ENCODE results near the gene DLK2.
"Not testable (repeated sequence)": the region's sequence is repeated elsewhere in the genome, so short reads cannot be mapped to it uniquely, and the experiment has no call there.

DLK2 gene

GRCh38 chr6:43500921-43501320, 45.6 kb upstream of the DLK2 start:
- Histone ChIP-seq H3K9me2 (ENCODE audit: low read depth, low read length) (no peaks in the 10 kb centered on the region), H3K79me2 (ENCODE audit: insufficient read depth, low read length) (no peaks in the 10 kb centered on the region), H3F3A (ENCODE audit: insufficient read depth, low read length) (no peaks in the 10 kb centered on the region), H3K4me2 (ENCODE audit: low read length) (no peak overlapping the region), H3K27me3 (ENCODE audit: insufficient read depth, low read length) (no peaks in the 10 kb centered on the region), H3K27ac (ENCODE audit: low read depth, low read length, poor library complexity, severe bottlenecking) (no peak overlapping the region), H4K20me1 (ENCODE audit: insufficient read depth, low read length) (no peaks in the 10 kb centered on the region), H3K9ac (ENCODE audit: low read length) (no peak overlapping the region), H3K4me3 (ENCODE audit: low read depth, low read length, poor library complexity, severe bottlenecking) (no peak overlapping the region), H2AFZ (ENCODE audit: low read length) (no peak overlapping the region), H3K36me3 (ENCODE audit: insufficient read depth, low read length) (peaks cover 43% of the 10 kb centered on the region; the same call in 1 of the 2 replicates), H3K9me3 (ENCODE audit: low read length) (no peaks in the 10 kb centered on the region), H3K4me1 (ENCODE audit: insufficient read depth, low read length, severe bottlenecking) (no peaks in the 10 kb centered on the region)
- TF ChIP-seq, protein P1, sequence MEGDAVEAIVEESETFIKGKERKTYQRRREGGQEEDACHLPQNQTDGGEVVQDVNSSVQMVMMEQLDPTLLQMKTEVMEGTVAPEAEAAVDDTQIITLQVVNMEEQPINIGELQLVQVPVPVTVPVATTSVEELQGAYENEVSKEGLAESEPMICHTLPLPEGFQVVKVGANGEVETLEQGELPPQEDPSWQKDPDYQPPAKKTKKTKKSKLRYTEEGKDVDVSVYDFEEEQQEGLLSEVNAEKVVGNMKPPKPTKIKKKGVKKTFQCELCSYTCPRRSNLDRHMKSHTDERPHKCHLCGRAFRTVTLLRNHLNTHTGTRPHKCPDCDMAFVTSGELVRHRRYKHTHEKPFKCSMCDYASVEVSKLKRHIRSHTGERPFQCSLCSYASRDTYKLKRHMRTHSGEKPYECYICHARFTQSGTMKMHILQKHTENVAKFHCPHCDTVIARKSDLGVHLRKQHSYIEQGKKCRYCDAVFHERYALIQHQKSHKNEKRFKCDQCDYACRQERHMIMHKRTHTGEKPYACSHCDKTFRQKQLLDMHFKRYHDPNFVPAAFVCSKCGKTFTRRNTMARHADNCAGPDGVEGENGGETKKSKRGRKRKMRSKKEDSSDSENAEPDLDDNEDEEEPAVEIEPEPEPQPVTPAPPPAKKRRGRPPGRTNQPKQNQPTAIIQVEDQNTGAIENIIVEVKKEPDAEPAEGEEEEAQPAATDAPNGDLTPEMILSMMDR (IDR thresholded peaks at IDR 0.05; ENCODE audit: low read length) = no peak
- no peak for TF ChIP-seq EZH2 (IDR thresholded peaks at IDR 0.05; ENCODE audit: borderline replicate concordance, low read length)

- Histone ChIP-seq H3K4me2 (ENCODE audit: low read length) (no peak overlapping the region), H3K4me3 (ENCODE audit: low read depth, low read length, poor library complexity, severe bottlenecking) (no peak overlapping the region), H4K20me1 (ENCODE audit: insufficient read depth, low read length) (no peaks in the 10 kb centered on the region), H3K27ac (ENCODE audit: low read depth, low read length, poor library complexity, severe bottlenecking) (no peak overlapping the region), H3K4me1 (ENCODE audit: insufficient read depth, low read length, severe bottlenecking) (no peaks in the 10 kb centered on the region), H3K9ac (ENCODE audit: low read length) (no peak overlapping the region), H3K9me3 (ENCODE audit: low read length) (no peaks in the 10 kb centered on the region), H3K27me3 (ENCODE audit: insufficient read depth, low read length) (no peaks in the 10 kb centered on the region), H3K36me3 (ENCODE audit: insufficient read depth, low read length) (peaks cover 32% of the 10 kb centered on the region; the same call in 1 of the 2 replicates), H3F3A (ENCODE audit: insufficient read depth, low read length) (no peaks in the 10 kb centered on the region), H3K9me2 (ENCODE audit: low read depth, low read length) (no peaks in the 10 kb centered on the region), H2AFZ (ENCODE audit: low read length) (no peak overlapping the region), H3K79me2 (ENCODE audit: insufficient read depth, low read length) (no peaks in the 10 kb centered on the region)
- TF ChIP-seq, protein P1 (IDR thresholded peaks at IDR 0.05; ENCODE audit: low read length) = no peak
- TF ChIP-seq EZH2 (IDR thresholded peaks at IDR 0.05; ENCODE audit: borderline replicate concordance, low read length) = no peak
Observed at GRCh38 chr6:43499028-43499815, 43.9 kb upstream of the DLK2 start.

GRCh38 chr6:43498291-43498690, 42.9 kb upstream of the DLK2 start:
- H3K4me3 ChIP-seq (ENCODE audit: low read depth, low read length, poor library complexity, severe bottlenecking); H3F3A ChIP-seq (ENCODE audit: insufficient read depth, low read length); H4K20me1 ChIP-seq (ENCODE audit: insufficient read depth, low read length); H3K9me2 ChIP-seq (ENCODE audit: low read depth, low read length); H3K27me3 ChIP-seq (ENCODE audit: insufficient read depth, low read length); H3K4me1 ChIP-seq (ENCODE audit: insufficient read depth, low read length, severe bottlenecking); H3K9ac ChIP-seq (ENCODE audit: low read length); H2AFZ ChIP-seq (ENCODE audit: low read length); H3K9me3 ChIP-seq (ENCODE audit: low read length); H3K27ac ChIP-seq (ENCODE audit: low read depth, low read length, poor library complexity, severe bottlenecking); H3K79me2 ChIP-seq (ENCODE audit: insufficient read depth, low read length); H3K4me2 ChIP-seq (ENCODE audit: low read length): not testable (repeated sequence)
- peaks cover 28% of the 10 kb centered on the region; the same call in 1 of the 2 replicates for H3K36me3 ChIP-seq (ENCODE audit: insufficient read depth, low read length)

- Histone ChIP-seq H3K9me2 (ENCODE audit: low read depth, low read length) (no peaks in the 10 kb centered on the region), H3K9me3 (ENCODE audit: low read length) (no peaks in the 10 kb centered on the region), H3K27me3 (ENCODE audit: insufficient read depth, low read length) (no peaks in the 10 kb centered on the region), H3K9ac (ENCODE audit: low read length) (no peak overlapping the region), H3K27ac (ENCODE audit: low read depth, low read length, poor library complexity, severe bottlenecking) (no peak overlapping the region), H2AFZ (ENCODE audit: low read length) (no peak overlapping the region), H3K4me1 (ENCODE audit: insufficient read depth, low read length, severe bottlenecking) (peaks cover 5% of the 10 kb centered on the region), H3F3A (ENCODE audit: insufficient read depth, low read length) (no peaks in the 10 kb centered on the region), H3K4me3 (ENCODE audit: low read depth, low read length, poor library complexity, severe bottlenecking) (no peak overlapping the region), H4K20me1 (ENCODE audit: insufficient read depth, low read length) (no peaks in the 10 kb centered on the region), H3K79me2 (ENCODE audit: insufficient read depth, low read length) (no peaks in the 10 kb centered on the region), H3K36me3 (ENCODE audit: insufficient read depth, low read length) (peaks cover 24% of the 10 kb centered on the region; the same call in 1 of the 2 replicates), H3K4me2 (ENCODE audit: low read length) (no peak overlapping the region)
- no peak for TF ChIP-seq EZH2 (IDR thresholded peaks at IDR 0.05; ENCODE audit: borderline replicate concordance, low read length)
- TF ChIP-seq, protein P1 (IDR thresholded peaks at IDR 0.05; ENCODE audit: low read length) = no peak
Observed at GRCh38 chr6:43497689-43498088, 42.3 kb upstream of the DLK2 start.
